T-helper 2 cell treated with Interferon-gamma antibody and Interleukin-4, amounts not matched to agents 5 μg/mL and 100 μg/mL, for 36 hours (primary cell): Measurements from ENCODE around the gene TGFBR3L.

Experiments used
- DNase-seq: peaks from one replicate; pipeline ENCODE4 v3.0.0; 2021; ENCODE audit warnings: low spot score
- H3K27ac Mint-ChIP-seq: one replicate; pipeline ENCODE4 v1.8.0; 2021; ENCODE audit warnings: mild to moderate bottlenecking, mixed read lengths
- H3K27me3 Mint-ChIP-seq: one replicate; pipeline ENCODE4 v1.8.0; 2021; ENCODE audit warnings: low read depth, mixed read lengths
- H3K36me3 Mint-ChIP-seq: one replicate; pipeline ENCODE4 v1.8.0; 2021; ENCODE audit warnings: low read depth, mixed read lengths
- H3K4me1 Mint-ChIP-seq: one replicate; pipeline ENCODE4 v1.8.0; 2021; ENCODE audit warnings: low read depth, mixed read lengths
- H3K4me3 Mint-ChIP-seq: one replicate; pipeline ENCODE4 v1.8.0; 2022; ENCODE audit warnings: mild to moderate bottlenecking, moderate library complexity, mixed read lengths
- H3K9me3 Mint-ChIP-seq: one replicate; pipeline ENCODE4 v1.8.0; 2021; ENCODE audit warnings: mixed read lengths

The TGFBR3L gene

DNA sequence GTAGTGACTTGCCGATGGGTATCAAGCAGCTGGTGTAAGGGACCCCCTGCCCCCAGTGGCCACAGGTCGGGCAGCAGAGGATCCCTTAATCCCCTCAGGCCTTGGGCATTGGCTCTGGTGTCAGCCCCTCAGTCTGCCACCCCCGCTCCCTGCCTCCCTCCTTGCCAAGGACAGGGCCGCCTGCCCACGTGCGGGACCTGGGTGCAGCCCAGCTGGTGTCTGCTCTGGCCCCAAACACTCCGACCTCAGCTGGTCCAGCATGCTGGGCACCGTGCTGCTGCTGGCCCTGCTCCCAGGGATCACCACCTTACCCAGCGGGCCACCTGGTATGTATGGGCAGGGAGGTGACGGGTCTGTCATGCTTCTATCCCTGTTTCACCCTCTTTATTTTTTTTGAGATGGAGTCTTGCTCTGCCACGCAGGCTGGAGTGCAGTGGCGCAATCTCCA lies at the start of gene TGFBR3L:
TGFBR3L (plus strand) TSS at position 233 of the 448 bp plus-strand sequence.
- DNase-seq: no peak
- Mint-ChIP-seq H3K4me3 (peak within 1 kb of the TSS; percentile 66), H3K4me1 (peaks cover 10% of the 10 kb centered on the region), H3K27me3 (peaks cover 23% of the 10 kb centered on the region), H3K36me3 (peaks cover 20% of the 10 kb centered on the region), H3K9me3 (no peaks in the 10 kb centered on the region), H3K27ac (no peak within 1 kb of the TSS)

DNA sequence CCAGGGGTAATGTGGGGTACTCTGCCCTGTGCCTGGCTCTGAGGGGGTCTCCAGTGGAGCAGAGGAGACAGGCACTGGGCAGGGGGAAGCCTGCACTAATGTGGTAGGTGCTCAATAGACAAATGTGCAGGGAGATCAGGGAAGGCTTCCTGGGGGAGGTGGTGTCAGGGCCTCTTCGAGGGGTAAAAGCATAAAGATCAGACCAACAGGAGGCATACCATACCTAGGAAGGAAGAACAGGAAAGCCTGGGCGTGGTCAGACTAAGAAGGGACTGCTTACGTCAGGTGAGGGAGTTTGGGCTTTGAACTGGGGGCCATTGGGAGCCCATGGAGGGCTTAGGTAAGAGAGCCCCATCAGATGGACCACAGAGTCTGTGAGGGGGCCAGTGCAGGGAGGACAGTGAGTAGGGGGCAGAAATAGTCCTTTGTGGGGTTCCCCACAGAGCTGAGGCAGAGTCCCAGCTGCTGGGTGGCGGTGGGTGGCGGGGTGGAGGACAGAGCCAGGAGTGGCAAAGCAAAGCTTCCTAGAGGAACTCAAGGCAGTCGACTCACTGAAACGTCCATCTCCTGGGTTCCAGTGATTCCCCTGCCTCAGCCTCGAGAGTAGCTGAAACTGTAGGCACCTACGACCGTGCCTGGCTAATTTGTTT lies 49.2 kb upstream of the TGFBR3L start:
- Mint-ChIP-seq H3K4me1 (peaks cover 10% of the 10 kb centered on the region), H3K36me3 (no peaks in the 10 kb centered on the region), H3K9me3 (no peaks in the 10 kb centered on the region), H3K27ac (no peak overlapping the region), H3K4me3 (peak overlapping the region; percentile 22), H3K27me3 (peaks cover 51% of the 10 kb centered on the region)
- no peak for DNase-seq

DNA sequence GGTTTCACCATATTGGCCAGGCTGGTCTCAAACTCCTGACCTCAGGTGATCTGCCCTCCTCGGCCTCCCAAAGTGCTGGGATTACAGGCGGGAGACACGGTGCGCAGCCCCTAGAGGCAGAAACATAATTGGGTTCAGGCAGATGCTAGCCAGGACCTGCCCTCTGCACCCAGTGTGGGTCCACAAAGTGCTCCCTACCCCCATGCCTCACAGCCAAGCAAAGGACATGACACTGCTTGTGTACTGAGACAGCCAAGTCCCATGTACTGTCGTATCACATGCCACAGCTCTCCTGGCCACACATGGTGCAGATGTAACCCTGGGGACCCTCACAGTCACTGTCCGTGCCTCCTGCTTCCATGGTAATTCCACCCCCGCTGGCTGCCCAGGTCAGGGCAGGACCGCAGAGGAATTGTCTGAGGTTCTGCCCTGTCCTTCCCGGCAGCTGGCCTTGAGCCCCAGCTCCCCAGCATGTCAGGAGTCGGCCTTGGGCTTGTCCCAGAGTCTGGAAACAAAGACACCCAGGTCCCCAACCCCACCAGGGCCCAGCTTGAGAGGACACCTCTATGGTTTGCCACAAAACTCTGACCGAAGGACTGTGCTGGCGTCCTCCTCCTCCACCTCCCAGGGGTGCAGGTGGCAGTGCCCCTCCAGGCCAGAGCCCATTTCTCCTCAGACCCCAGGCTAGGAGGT lies 48.1 kb upstream of the TGFBR3L start:
- Mint-ChIP-seq H3K4me3 (no peak overlapping the region), H3K27me3 (peaks cover 51% of the 10 kb centered on the region), H3K36me3 (no peaks in the 10 kb centered on the region), H3K4me1 (peaks cover 17% of the 10 kb centered on the region), H3K9me3 (no peaks in the 10 kb centered on the region), H3K27ac (no peak overlapping the region)
- no peak for DNase-seq

DNA sequence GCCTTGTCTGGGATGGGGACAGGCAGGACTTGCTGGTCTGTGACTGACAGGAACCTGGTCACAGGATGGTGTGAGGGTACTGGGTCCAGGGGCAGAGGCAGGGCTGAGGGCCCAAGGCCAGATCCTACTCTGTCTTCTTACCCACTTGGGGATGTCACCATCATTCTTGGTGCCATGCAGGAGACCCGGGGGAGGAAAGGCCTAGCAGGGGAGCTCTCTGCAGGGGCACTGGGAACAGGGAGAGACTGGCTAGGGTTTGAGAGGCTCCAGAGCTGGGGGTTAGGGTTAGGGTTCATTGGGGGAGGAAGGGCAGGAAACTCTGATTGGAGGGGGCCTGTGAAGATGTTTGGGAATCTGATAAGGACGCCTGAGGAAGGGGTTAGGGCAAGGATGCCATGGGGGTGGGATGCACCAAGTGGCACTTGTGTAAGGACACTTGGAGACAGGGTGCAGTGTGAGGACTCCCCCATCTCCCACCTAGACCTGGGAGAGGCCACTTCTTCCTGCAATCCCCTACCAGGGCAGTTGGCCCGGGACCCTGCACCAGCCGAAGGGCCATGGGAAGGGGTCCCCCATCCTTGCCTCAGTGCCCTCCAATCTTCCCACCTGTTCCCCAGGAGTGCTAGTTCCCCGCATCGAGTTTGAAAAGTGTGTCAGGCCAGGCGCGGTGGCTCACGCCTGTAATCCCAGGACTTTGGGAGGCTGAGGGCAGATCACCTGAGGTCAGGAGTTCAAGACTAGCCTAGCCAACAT lies 47.4 kb upstream of the TGFBR3L start:
- H3K9me3 Mint-ChIP-seq: no peaks in the 10 kb centered on the region

DNA sequence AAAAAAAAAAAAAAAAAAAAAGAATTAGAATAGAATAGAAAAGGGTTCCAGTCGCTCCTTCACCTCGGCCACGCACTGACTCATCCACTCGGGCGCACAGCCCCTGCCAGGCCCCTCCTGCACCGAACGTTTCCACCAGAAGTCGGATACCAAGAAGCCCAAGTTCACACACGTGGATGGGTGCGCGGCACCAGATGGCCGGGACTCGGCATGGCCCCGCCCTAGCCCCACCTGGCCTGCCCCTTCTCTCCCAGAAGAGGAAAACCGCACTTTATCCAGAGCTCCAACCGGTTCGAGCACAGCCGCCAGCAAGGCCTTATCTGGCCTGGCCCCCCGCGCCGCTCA lies 46.3 kb upstream of the TGFBR3L start:
- H3K27ac Mint-ChIP-seq: no peak overlapping the region
- no peak overlapping the region for H3K4me3 Mint-ChIP-seq
- DNase-seq: no peak

More for the DNA sequence above, 47.4 kb upstream of the TGFBR3L start:
- Mint-ChIP-seq H3K4me1 (peaks cover 21% of the 10 kb centered on the region), H3K27me3 (peaks cover 56% of the 10 kb centered on the region), H3K36me3 (no peaks in the 10 kb centered on the region), H3K4me3 (no peak overlapping the region), H3K27ac (no peak overlapping the region)
- DNase-seq: no peak

DNA sequence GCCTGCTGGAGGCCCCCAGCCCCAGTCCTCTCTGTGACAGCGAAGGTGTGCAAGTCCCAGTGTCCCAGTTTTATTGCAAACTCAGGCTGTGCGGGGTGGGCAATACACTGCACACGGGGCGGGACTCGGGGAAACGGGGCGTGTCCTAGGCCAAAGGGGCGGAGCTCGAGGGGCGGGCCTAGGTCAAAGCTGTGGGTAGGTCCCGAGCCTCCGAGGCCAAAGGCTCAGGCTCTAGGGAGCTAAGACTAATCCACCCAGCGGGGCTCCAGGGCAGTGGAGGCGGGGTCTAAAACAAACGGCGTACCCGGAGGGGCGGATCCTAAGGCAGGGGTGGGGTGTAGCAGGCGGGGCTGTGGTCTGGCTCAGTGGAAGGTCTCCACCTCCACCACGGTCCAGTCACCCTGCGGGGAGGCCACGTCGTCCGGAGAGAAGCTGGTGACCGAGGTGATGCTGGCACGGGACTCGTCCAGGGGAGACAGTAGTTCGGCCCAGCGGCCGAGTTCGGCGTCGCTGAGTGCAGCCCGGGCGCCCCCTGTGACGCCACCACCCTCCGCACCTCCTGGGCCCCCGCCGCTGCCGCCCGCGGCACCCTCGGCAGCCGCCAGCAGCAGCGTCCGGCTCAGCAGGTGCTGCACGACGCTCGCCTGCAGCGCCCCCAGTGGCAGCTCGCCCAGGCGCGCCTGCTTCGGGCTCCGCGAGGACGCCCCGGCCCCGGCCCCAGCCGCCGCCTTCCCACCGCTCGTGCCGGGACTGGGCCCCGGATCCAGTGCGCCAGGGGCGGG lies 45.8 kb upstream of the TGFBR3L start:
- DNase-seq: peak; percentile 80
- Mint-ChIP-seq H3K27me3 (peaks cover 60% of the 10 kb centered on the region), H3K36me3 (no peaks in the 10 kb centered on the region), H3K9me3 (no peaks in the 10 kb centered on the region), H3K4me3 (peak overlapping the region; percentile 74), H3K27ac (peak overlapping the region; percentile 49), H3K4me1 (peaks cover 21% of the 10 kb centered on the region)

More for the DNA sequence above, 46.3 kb upstream of the TGFBR3L start:
- H3K9me3 Mint-ChIP-seq: no peaks in the 10 kb centered on the region
- H3K27me3 Mint-ChIP-seq: peaks cover 62% of the 10 kb centered on the region
- peaks cover 21% of the 10 kb centered on the region for H3K4me1 Mint-ChIP-seq
- no peaks in the 10 kb centered on the region for H3K36me3 Mint-ChIP-seq

DNA sequence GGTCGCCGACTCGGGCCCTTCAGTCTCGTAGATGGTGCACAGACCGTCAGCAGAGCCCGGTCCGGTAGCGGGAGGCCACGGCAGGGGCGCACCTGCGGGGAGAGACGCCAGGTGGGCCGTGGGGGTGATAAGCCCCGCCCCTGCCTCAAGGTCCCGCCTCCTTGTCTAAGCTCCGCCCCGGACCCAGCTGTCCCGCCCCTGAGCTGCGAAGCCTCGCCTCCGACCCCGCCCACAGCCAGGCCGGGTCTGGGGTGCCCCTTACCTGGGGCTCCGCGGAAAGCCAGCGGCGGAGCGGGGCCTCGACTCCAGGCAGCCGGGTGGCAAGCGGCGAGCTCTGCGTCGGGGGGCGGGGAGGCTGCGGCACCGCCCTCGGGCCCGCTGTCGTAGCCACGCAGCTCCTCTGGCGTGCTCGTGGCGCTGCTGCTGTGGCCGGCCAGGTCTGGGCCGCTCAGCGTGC lies 45.1 kb upstream of the TGFBR3L start:
- Mint-ChIP-seq H3K4me1 (peaks cover 21% of the 10 kb centered on the region), H3K4me3 (peak overlapping the region; percentile 43), H3K36me3 (no peaks in the 10 kb centered on the region), H3K9me3 (no peaks in the 10 kb centered on the region), H3K27me3 (peaks cover 55% of the 10 kb centered on the region), H3K27ac (no peak overlapping the region)
- DNase-seq: peak; percentile 66

DNA sequence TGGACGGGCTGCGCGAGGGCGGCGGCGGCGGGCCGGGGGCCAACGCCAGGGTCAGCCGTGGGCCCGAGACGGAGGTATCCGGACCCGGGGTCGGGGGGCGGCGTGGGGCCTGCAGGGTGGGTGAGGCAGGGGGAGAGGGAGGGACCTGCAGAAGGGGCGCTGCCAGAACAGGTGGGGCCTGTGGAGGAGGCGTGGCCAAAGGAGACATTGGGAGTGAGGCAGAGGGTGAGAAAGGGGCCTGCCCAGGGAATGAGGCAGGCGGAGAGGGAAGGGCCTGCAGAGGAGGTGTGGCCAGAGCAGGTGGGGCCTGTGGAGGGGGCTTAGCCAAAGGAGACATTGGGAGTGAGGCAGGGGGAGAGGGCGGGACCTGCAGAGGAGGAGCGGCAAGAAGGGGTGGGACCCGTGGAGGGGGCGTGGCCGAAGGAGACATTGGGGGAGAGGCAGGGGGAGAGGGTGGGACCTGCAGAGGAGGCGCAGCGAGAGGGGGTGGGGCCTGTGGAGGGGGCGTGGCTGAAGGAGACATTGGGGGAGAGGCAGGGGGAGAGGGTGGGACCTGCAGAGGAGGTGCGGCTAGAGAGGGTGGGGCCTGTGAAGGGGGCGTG lies 44.6 kb upstream of the TGFBR3L start:
- Mint-ChIP-seq H3K27ac (no peak overlapping the region), H3K36me3 (no peaks in the 10 kb centered on the region), H3K4me3 (peak overlapping the region; percentile 45), H3K27me3 (peaks cover 56% of the 10 kb centered on the region), H3K4me1 (peaks cover 21% of the 10 kb centered on the region), H3K9me3 (no peaks in the 10 kb centered on the region)
- DNase-seq: no peak

DNA sequence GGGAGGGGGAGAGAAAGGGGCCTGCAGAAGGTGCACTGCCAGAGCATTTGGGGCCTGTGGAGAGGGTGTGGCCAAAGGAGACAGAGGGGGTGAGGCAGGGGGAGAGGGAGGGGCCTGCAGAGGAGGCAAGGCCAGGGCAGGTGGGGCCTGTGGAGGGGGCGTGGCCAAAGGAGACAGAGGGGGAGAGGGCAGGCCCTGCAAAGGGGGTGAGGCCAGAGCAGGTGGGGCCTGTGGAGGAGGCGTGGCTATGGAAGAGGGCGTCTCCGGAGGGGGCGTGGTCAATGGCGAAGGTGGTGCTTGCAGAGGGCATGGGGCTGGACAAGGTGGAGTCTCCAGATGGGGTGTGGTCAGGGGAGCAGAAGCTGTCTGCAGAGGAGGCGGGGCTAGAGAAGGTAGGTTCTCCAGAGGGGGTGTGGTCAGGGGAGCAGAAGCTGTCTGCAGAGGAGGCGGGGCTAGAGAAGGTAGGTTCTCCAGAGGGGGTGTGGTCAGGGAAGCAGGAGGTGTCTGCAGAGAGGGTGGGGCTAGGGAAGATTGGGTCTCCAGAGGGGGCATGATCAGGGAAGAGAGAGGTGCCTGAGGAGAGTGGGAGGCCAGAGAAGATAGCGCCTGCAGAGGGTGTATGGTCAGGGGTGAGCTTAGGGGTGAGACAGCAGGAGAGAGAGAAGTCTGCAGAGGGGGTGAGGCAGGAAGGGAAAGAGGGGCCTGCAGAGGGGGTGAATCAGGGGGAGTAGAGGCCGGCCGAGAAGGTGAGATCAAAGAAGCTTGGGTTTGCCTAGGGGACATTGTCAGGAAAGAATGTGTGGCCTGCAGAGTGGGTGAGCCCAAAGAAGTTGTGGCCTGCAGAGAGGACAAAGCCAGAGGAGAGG lies 43.8 kb upstream of the TGFBR3L start:
- Mint-ChIP-seq H3K9me3 (no peaks in the 10 kb centered on the region), H3K4me1 (peaks cover 15% of the 10 kb centered on the region), H3K4me3 (peak overlapping the region; percentile 60), H3K36me3 (no peaks in the 10 kb centered on the region), H3K27me3 (peaks cover 57% of the 10 kb centered on the region), H3K27ac (peak overlapping the region; percentile 62)
- peak; percentile 33 for DNase-seq

DNA sequence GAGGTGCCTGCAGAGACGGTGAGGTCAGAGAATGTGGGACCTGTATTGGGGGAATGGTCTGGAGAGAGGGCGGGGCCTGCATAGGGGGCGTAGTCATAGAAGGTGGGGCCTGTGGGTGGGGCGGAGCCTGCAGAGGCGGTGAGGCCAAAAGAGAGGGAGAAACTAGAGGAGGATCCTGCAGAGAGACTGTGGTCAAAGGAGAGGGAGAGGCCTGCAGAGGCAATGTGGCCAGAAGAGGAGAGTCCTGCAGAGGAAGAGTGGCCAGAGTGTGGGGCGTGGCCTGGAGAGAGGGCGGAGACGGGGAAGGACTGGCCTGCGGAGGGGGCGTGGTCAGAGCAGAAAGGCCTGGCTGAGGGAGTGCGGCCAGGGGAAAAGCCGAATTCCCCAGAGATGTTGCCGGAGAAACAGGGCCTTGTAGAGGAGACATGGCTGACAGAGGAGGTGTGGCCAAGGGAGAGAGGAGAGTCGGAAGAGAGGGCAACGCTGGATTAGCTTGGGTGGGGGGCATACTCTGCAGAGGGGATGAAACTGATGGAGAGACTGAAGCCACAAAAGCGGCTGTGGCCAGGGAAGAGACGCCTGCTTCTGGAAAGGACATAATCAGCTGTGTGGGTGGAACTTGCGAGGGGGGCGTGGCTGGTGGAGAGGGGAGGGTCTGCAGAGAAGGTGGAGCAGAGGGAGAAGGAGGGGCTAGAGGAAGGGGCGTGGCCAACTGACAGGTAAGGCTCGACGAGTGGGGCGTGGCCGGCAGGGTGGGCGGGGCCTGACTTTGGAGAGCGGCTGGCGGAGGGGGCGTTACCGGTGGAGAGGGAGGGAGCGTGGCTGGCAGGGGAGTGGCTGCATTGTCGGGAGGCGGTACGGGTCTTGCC lies 43.0 kb upstream of the TGFBR3L start:
- H3K36me3 Mint-ChIP-seq: no peaks in the 10 kb centered on the region
- H3K27ac Mint-ChIP-seq: peak overlapping the region; percentile 62
- peak overlapping the region; percentile 60 for H3K4me3 Mint-ChIP-seq
- peaks cover 59% of the 10 kb centered on the region for H3K27me3 Mint-ChIP-seq
- DNase-seq: peak; percentile 56
- peaks cover 15% of the 10 kb centered on the region for H3K4me1 Mint-ChIP-seq
- no peaks in the 10 kb centered on the region for H3K9me3 Mint-ChIP-seq

DNA sequence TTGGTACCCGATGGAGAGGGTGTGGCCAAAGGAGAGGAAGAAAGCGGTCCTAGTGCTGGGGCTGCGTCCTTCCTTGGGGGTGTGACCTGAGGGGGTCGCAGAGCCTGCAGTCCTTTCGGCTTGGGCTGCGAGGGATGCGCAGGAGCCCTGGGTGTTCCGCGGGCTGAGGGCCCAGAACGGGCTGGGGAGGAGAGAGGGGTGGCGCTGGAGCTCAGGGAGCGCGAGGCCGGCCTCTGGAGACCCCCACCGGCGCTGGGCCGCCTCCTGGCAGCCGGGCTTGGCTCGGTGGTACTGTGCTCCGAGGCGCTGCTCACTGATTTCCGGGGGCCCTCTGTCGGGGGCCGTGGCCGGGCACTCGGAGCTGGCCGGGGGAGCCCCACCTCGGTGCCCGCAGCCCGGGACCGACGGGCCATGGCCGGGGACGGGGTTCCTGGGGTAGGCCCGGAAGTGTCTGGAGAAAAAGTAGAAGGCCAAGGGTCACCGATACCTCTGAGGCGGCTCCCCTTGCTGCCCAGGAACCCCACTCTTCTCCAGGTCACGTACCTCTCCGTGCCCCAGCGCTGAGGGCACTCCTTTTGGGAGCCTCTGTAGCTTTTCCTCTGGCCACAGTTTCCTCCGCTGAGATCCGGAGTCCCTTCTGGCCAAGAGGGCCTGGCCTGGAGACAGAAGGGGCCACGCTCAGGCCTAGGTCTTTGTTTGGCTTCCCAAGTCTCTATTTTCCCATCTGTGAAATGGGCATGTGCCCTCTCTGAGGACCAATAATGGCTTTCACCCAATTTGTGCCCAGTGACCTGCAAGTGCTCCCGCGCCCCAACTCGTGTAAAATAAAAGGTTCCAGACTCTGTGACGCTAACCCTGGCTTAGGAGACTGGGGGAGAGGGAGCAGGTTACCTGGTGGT lies 42.1 kb upstream of the TGFBR3L start:
- no peaks in the 10 kb centered on the region for H3K9me3 Mint-ChIP-seq
- DNase-seq: no peak
- no peak overlapping the region for H3K4me3 Mint-ChIP-seq
- no peaks in the 10 kb centered on the region for H3K36me3 Mint-ChIP-seq
- peaks cover 55% of the 10 kb centered on the region for H3K27me3 Mint-ChIP-seq
- H3K4me1 Mint-ChIP-seq: peaks cover 15% of the 10 kb centered on the region
- H3K27ac Mint-ChIP-seq: no peak overlapping the region
